SK-N-SH (cell line): ENCODE results near the gene ALPK3. TPM values are rescaled to one million over a fixed set of nuclear protein-coding genes. Genes with fewer than 3 reads are reported as not detected.

Experiments used
- CTCF ChIA-PET: fragments of 300-600, 350-600 bp; formaldehyde crosslinking; extraction: SDS; loops from one replicate; lab custom pipeline; 2021; lab: Yijun Ruan, JAX
- POLR2A ChIA-PET: fragments of 350-600 bp; sonication (Branson Sonifier 250); formaldehyde crosslinking; extraction: SDS; loops from one replicate; lab custom pipeline; 2020; ENCODE audit warnings: antibody characterized with exemption, inconsistent platforms; lab: Yijun Ruan, JAX
- DNase-seq: peaks from one replicate; pipeline ENCODE4 v3.0.0; 2012
- H2AFZ ChIP-seq: fragments of 200-600 bp; sonication (generic); 2 replicates; pipeline ENCODE4 v1.8.1; 2016; ENCODE audit warnings: antibody characterized with exemption, mild to moderate bottlenecking, low read depth
- H3F3A ChIP-seq: fragments of 200-600 bp; sonication (generic); replicated peaks from 2 replicates; pipeline ENCODE3; 2016; ENCODE audit warnings: antibody characterized with exemption, mild to moderate bottlenecking; ENCODE audit not compliant: insufficient read depth
- H3K27ac ChIP-seq, 2 experiments: fragments of 200-500 bp in 1 of 2; fragments of 200-600 bp in 1 of 2; sonication (Bioruptor generic) in 1 of 2; sonication (generic), shearing (Covaris generic) in 1 of 2; 2 replicates each; pipeline versions ENCODE4 v1.5.1 to v1.6.1; 2014 to 2016; ENCODE audit warnings: low read depth in 2 of 2, inconsistent platforms in 1 of 2, low read length in 1 of 2, mild to moderate bottlenecking in 1 of 2, mixed read lengths in 1 of 2
- H3K27me3 ChIP-seq: fragments of 200-600 bp; sonication (generic), shearing (Covaris generic); 2 replicates; pipeline ENCODE4 v1.6.1; 2016; ENCODE audit warnings: mixed run types; ENCODE audit not compliant: insufficient read depth
- H3K36me3 ChIP-seq, 2 experiments: fragments of 200-500 bp in 1 of 2; fragments of 200-600 bp in 1 of 2; sonication (Bioruptor generic) in 1 of 2; sonication (generic) in 1 of 2; replicated peaks in 1 of 2; 2 replicates each; pipeline versions ENCODE3 to v1.5.1; 2014 to 2016; ENCODE audit warnings: low read length in 1 of 2, mild to moderate bottlenecking in 1 of 2; ENCODE audit not compliant: insufficient read depth in 2 of 2, control insufficient read depth in 1 of 2
- H3K4me1 ChIP-seq, 2 experiments: fragments of 200-500 bp in 1 of 2; fragments of 200-600 bp in 1 of 2; sonication (Bioruptor generic) in 1 of 2; sonication (generic), shearing (Covaris generic) in 1 of 2; 2 replicates each; pipeline versions ENCODE4 v1.5.1 to v1.6.1; 2014 to 2016; ENCODE audit warnings: low read depth in 1 of 2, low read length in 1 of 2, mixed run types in 1 of 2; ENCODE audit not compliant: insufficient read depth in 2 of 2, control insufficient read depth in 1 of 2
- H3K4me2 ChIP-seq: fragments of 200-600 bp; sonication (generic), shearing (Covaris generic); 2 replicates; pipeline ENCODE4 v1.6.1; 2017; ENCODE audit warnings: mixed run types
- H3K4me3 ChIP-seq, 2 experiments: fragments of 200-500 bp in 1 of 2; fragments of 200-600 bp in 1 of 2; sonication (Bioruptor generic) in 1 of 2; sonication (generic), shearing (Covaris generic) in 1 of 2; 2 replicates each; pipeline versions ENCODE4 v1.5.1 to v1.8.1; 2014 to 2016; ENCODE audit warnings: low read depth in 2 of 2, inconsistent platforms in 1 of 2, low read length in 1 of 2, mild to moderate bottlenecking in 1 of 2, mixed read lengths in 1 of 2, moderate library complexity in 1 of 2
- H3K79me2 ChIP-seq: fragments of 200-600 bp; sonication (generic); 2 replicates; pipeline ENCODE4 v1.8.1; 2017; ENCODE audit warnings: mild to moderate bottlenecking; ENCODE audit not compliant: insufficient read depth
- H3K9ac ChIP-seq: fragments of 200-600 bp; sonication (generic); 2 replicates; pipeline ENCODE4 v1.6.1; 2017; ENCODE audit warnings: mixed run types
- H3K9me2 ChIP-seq: fragments of 200-600 bp; sonication (generic); 2 replicates; pipeline ENCODE4 v1.6.1; 2017; ENCODE audit warnings: mixed run types
- H3K9me3 ChIP-seq: fragments of 200-600 bp; sonication (generic); 2 replicates; pipeline ENCODE4 v1.6.1; 2017; ENCODE audit warnings: mixed run types, mild to moderate bottlenecking, moderate library complexity
- H4K20me1 ChIP-seq: fragments of 200-600 bp; sonication (generic); 2 replicates; pipeline ENCODE4 v1.6.1; 2017; ENCODE audit warnings: mild to moderate bottlenecking, mixed run types; ENCODE audit not compliant: insufficient read depth
- CHD2 ChIP-seq: fragments of 150-350 bp; IDR thresholded peaks from 2 replicates; pipeline ENCODE4 v1.6.1; 2018; ENCODE audit warnings: low read length; ENCODE audit not compliant: partially characterized antibody
- CTCF ChIP-seq: fragments of 200-600 bp; sonication (generic); IDR thresholded peaks from 2 replicates; pipeline ENCODE4 v1.6.1; 2017; ENCODE audit warnings: antibody characterized with exemption, mild to moderate bottlenecking, moderate library complexity
- ELF1 ChIP-seq: IDR thresholded peaks from 2 replicates; pipeline ENCODE4 v1.4.0; 2012
- EZH2phosphoT487 ChIP-seq: fragments of 200-600 bp; sonication (generic); IDR thresholded peaks from 2 replicates; pipeline ENCODE4 v1.6.1; 2017; ENCODE audit warnings: low read depth, mixed run types, mild to moderate bottlenecking, antibody characterized with exemption, moderate library complexity, borderline replicate concordance
- FOXJ3 ChIP-seq: sonication (generic); formaldehyde crosslinking; IDR thresholded peaks from 2 replicates; pipeline ENCODE4 v1.5.1; 2020; ENCODE audit warnings: mild to moderate bottlenecking, missing genetic modification reagents
- FOXM1 ChIP-seq: IDR thresholded peaks from 2 replicates; pipeline ENCODE4 v1.4.0; 2012; ENCODE audit warnings: low read depth, mild to moderate bottlenecking
- GATA2 ChIP-seq: sonication (generic); formaldehyde crosslinking; IDR thresholded peaks from 2 replicates; pipeline ENCODE4 v1.5.0; 2020; ENCODE audit warnings: mild to moderate bottlenecking, missing genetic modification reagents
- IRF3 ChIP-seq: fragments of 150-350 bp; IDR thresholded peaks from 2 replicates; pipeline ENCODE4 v1.6.1; 2016; ENCODE audit warnings: mild to moderate bottlenecking, low read depth, low read length
- MAX ChIP-seq: IDR thresholded peaks from 2 replicates; pipeline ENCODE4 v1.4.0; 2012; ENCODE audit warnings: low read depth
- RCOR1 ChIP-seq: fragments of 150-350 bp; IDR thresholded peaks from 2 replicates; pipeline ENCODE4 v1.6.1; 2017; ENCODE audit warnings: antibody characterized with exemption, low read length
- REST ChIP-seq: IDR thresholded peaks from 2 replicates; pipeline ENCODE4 v1.6.1; 2012; ENCODE audit warnings: mild to moderate bottlenecking, low read depth, low read length, moderate library complexity
- SIN3A ChIP-seq: IDR thresholded peaks from 2 replicates; pipeline ENCODE4 v1.6.1; 2012; ENCODE audit warnings: low read depth, mild to moderate bottlenecking, low read length, moderate library complexity, borderline replicate concordance
- TCF12 ChIP-seq: IDR thresholded peaks from 2 replicates; pipeline ENCODE4 v1.4.0; 2012
- YY1 ChIP-seq: IDR thresholded peaks from 2 replicates; pipeline ENCODE4 v1.4.0; 2012; ENCODE audit warnings: low read depth, mild to moderate bottlenecking
- WGBS: methylation state at CpG from one replicate; pipeline ENCODE4 v1.1.6; 2017; ENCODE audit warnings: low lambda C conversion rate; 5-methylcytosine and 5-hydroxymethylcytosine counted together
- polyA plus RNA-seq, 3 experiments: library from polyadenylated mRNA; depleted of rRNA; stranded (reverse); fragments of >200 nt; gene quantifications; 2 replicates each; pipeline ENCODE4 v1.2.3, GENCODE V29; 2012

Gene ALPK3
- polyA plus RNA-seq, 1 of the 3 experiments (the other 2 are of a cell fraction) = 0.16 TPM

DNA sequence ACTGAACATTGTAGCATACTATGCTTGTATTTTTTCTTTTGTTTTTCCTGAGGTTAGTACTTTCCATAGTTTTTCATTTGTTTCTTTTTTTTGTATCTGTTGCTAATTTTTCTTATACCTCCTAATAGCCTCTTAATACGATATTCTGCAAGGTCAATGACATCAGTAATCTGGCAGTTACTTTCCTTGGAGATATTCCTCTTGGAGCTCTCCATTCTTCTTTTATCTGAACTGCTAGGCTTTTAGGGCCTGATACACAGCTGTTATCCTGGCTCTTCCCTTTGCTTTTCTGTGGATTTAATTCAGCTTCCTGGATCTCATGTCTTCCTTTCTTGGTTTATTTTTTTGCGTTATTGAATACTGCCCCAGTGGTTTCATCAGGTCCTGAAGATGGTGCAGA, 12.9 kb downstream of the ALPK3 start:
- no peaks in the 10 kb centered on the region for H3K79me2 ChIP-seq
- no peak overlapping the region for H3K9ac ChIP-seq
- 60% methylated on average over 2 of the region's 2 CpGs for WGBS
- no peak overlapping the region for H3K27ac ChIP-seq
- TF ChIP-seq CHD2 (no peak), GATA2 (no peak)
- H3K27me3 ChIP-seq = no peaks in the 10 kb centered on the region
- peaks cover 7 to 24% of the 10 kb centered on the region in 2 experiments; a peak in 2 of 4 replicates for H3K4me1 ChIP-seq
- H3K4me2 ChIP-seq = no peak overlapping the region
- CTCF ChIA-PET = interaction anchor here (1.5 to 6.7 kb wide), 2 partner anchors 15 to 31 kb away, joined by 3 to 38 read pairs; no protein-coding TSS in a partner anchor
- no peaks in the 10 kb centered on the region for H3K36me3 ChIP-seq
- H4K20me1 ChIP-seq = no peaks in the 10 kb centered on the region
- no peak overlapping the region for H3K4me3 ChIP-seq
- no peak for DNase-seq
- H3K9me2 ChIP-seq = no peaks in the 10 kb centered on the region
- no peak overlapping the region for H2AFZ ChIP-seq
- no peaks in the 10 kb centered on the region for H3K9me3 ChIP-seq
- no peaks in the 10 kb centered on the region for H3F3A ChIP-seq
- POLR2A ChIA-PET = no interaction called here

DNA sequence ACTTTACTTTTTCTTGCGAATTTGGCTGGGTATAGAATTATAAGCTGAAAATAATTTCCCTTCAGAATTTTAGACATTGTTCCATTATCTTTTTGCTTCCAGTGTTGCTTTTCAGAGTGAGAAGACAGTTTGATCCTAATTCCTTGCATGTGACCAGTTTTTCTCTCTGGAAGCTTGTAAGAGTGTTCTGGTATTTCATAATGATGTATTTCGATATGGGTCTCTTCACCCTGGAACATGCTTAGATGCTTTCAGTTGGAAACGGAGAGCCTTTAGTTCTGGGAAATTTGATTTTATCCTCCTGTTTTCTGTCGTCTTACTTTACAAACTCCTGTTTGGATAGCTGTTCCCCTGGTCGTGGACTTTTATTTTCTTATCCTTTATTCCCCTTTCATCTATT, 13.9 kb downstream of the ALPK3 start:
- H3K9ac ChIP-seq = no peak overlapping the region
- TF ChIP-seq GATA2 (no peak), SIN3A (no peak), MAX (no peak), YY1 (no peak), IRF3 (no peak), RCOR1 (no peak), CHD2 (no peak), EZH2phosphoT487 (no peak), FOXM1 (no peak), FOXJ3 (CRISPR knock-in tag) (no peak)
- no peaks in the 10 kb centered on the region for H3K9me3 ChIP-seq
- H3K36me3 ChIP-seq = no peaks in the 10 kb centered on the region
- no peaks in the 10 kb centered on the region for H4K20me1 ChIP-seq
- CTCF ChIA-PET = interaction anchor here (1.6 to 6.7 kb wide), 2 partner anchors 8 to 14 kb away, joined by 5 to 38 read pairs; no protein-coding TSS in a partner anchor
- no peak overlapping the region for H3K27ac ChIP-seq
- H3K9me2 ChIP-seq = no peaks in the 10 kb centered on the region
- POLR2A ChIA-PET = no interaction called here
- no peaks in the 10 kb centered on the region for H3K27me3 ChIP-seq
- peaks cover 7 to 21% of the 10 kb centered on the region in 2 experiments; a peak in 2 of 4 replicates for H3K4me1 ChIP-seq
- no peak overlapping the region for H3K4me2 ChIP-seq
- H3K79me2 ChIP-seq = no peaks in the 10 kb centered on the region
- H3K4me3 ChIP-seq = no peak overlapping the region
- 84% methylated on average over 5 of the region's 5 CpGs for WGBS
- H3F3A ChIP-seq = no peaks in the 10 kb centered on the region
- no peak overlapping the region for H2AFZ ChIP-seq
- no peak for DNase-seq

DNA sequence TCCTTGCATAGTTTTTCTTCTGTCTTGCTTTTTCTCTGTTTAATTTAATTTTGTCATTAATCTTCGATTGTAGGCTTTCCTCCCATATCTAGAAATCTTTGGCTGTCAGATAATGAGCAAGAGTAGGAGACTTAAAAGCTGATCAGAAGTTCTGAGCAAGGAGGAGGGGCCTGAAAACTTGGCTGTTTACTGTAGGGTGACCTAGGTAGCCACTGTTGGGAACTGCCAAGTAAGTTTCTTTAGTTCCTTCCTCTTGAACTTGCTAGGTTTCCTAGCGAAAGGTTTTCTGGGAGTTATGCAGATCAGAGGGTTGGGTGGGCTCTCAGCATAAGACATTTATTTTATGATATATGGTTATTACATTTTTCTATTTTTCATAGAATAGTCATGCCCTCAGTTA, 14.5 kb downstream of the ALPK3 start:
- H3K27me3 ChIP-seq = no peaks in the 10 kb centered on the region
- peaks cover 7 to 16% of the 10 kb centered on the region in 2 experiments; a peak in 2 of 4 replicates for H3K4me1 ChIP-seq
- H2AFZ ChIP-seq = no peak overlapping the region
- no peak overlapping the region for H3K4me2 ChIP-seq
- no peaks in the 10 kb centered on the region for H3K9me3 ChIP-seq
- CTCF ChIA-PET = interaction anchor here (1.6 to 6.7 kb wide), 3 partner anchors 8 to 97 kb away, joined by 5 to 38 read pairs (median 6); no protein-coding TSS in a partner anchor
- no peak overlapping the region for H3K4me3 ChIP-seq
- POLR2A ChIA-PET = no interaction called here
- H4K20me1 ChIP-seq = no peaks in the 10 kb centered on the region
- H3K36me3 ChIP-seq = no peaks in the 10 kb centered on the region
- H3K79me2 ChIP-seq = no peaks in the 10 kb centered on the region
- no peak overlapping the region for H3K9ac ChIP-seq
- DNase-seq = no peak
- 47% methylated on average over 2 of the region's 2 CpGs for WGBS
- no peaks in the 10 kb centered on the region for H3K9me2 ChIP-seq
- no peaks in the 10 kb centered on the region for H3F3A ChIP-seq
- H3K27ac ChIP-seq = no peak overlapping the region
- TF ChIP-seq TCF12 = no peak
- TF ChIP-seq GATA2 = no peak
- no peak for TF ChIP-seq FOXM1
- no peak for TF ChIP-seq CTCF
- TF ChIP-seq CHD2 = no peak
- no peak for TF ChIP-seq ELF1
- TF ChIP-seq REST = no peak
- TF ChIP-seq MAX = no peak
